HG02970 (cell line): Measurements from ENCODE around the gene PNP.
"Not testable (repeated sequence)": the region's sequence is repeated elsewhere in the genome, so short reads cannot be mapped to it uniquely, and the experiment has no call there.

Experiments
- ATAC-seq: cut with Tn5 transposase; IDR thresholded peaks from one replicate; pipeline ENCODE4 v1.9.1; 2021; ENCODE audit warnings: mild to moderate bottlenecking, moderate library complexity, moderate number of reproducible peaks; ENCODE audit not compliant: unreplicated experiment, low FRiP score

Gene PNP

GRCh38 chr14:20487396-20487725 is 18.2 kb downstream of the PNP start:
- ATAC-seq, result no peak

DNA sequence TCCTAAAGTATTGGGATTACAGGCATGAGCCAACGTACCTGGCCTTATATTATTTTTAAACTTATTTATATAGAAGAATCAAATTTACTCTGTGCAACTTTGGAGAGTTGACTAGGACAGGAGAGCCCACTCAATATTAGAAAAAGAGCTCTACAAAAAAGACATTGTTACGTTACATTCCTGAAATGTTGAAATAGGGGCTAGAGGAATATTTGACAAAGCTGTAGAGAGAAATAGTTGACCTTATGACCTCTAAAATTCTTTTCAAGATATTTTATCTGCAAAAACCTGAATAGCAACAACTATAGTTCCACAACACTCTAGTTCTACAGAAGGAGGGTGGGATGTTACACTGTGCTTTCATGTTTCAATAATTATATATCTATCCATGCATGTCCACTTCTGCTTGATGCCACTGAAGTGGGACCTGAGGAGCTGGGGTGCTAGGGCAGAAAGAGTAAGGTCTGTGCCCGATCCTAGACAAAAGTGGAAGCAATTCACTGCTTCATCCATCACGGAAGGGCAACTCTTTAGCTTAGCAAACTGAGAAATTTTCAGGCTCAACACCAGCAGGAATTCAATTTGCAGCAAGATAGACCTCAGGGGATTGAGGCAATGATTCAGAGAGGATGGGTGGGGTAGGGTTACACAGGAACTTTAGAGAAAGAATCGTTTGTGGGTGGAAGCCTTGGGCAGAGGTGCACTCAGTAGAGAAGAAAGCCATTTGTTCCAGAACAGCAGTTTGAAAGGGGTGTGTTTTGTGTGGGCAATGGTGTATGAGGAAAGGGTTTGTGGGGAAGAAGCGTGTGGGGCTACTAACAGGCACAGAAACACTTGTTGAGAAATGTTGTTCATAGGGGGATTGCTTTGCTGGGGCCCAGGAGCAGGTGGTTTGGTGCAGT is 20.1 kb downstream of the PNP start:
- ATAC-seq, result no peak

- ATAC-seq, result no peak
Observed at GRCh38 chr14:20490563-20490962, 21.4 kb downstream of the PNP start.

DNA sequence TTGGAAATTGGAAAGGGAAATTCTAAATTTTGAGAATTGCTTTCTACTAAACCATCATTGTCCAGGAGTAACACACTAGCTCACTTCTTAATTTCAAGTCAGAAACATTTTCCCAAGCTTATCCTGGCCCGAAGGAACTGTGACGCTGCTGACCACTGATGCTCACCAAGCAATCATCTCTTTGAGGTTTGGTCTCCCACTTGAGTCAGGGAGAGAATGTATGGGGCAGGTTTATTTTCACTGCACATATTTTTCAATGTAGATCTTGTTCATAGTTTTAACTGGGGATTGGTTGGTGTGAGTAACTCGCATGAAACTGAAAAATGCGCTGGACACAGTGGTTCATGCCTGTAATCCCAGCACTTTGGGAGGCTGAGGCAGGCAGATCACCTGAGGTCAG is 23.3 kb downstream of the PNP start:
- no peak for ATAC-seq

DNA sequence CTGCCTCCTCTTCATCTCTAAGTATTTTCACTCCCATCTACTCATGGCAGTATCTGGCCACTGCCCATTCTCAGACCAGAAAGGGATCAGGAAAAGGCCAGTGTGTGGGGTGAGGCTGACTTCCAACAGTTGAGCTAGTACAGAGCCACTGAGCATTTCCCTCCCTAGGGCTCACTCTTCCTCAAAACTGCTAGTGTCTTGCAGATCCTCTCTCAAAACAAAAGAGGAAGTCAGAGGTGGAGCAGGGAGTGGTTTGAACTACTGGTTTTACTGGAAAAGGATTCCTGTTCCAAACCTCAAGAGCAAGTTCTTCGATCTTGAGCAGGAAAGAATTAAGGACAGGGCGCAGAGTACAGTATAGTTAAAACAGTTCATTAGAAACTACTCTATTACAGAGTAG is 24.4 kb downstream of the PNP start:
- ATAC-seq, result no peak

DNA sequence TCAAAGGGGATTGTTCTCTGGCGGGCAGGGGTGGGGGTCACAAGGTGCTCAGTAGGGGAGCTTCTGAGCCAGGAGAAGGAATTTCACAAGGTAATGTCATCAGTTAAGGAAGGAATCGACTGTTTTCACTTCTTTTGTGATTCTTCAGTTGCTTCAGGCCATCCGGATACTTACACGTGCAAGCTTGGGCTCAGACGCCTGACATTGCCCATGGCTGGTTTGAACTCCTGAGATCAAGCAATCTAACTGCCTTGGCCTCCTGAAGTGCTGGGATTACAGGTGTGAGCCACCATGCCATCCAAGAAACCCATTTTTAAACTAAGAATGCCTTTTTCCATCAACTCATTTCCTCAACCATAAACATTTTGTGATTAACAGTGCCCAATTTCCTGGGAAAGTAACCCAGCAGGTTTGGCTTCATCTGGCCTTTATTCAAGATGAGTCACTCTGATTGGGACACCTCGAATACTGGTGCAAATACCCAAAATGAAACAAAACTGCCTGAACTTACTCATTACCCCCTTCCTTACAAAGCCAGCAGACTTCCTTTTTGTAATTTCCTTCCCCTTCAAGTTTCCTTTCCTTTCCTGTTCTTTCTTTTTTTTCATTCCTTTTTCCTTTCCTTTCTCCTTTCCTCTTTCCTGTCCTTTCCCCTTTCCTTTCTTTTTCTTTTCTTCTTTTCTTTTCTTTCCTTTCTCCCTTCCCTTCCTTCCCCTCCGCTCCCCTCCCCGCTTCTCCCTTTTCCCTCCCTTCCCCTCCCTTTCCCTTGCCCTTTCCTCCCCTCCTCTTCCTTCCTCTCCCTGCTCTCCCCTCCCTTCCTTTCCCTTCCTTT is 25.9 kb downstream of the PNP start:
- no peak for ATAC-seq

DNA sequence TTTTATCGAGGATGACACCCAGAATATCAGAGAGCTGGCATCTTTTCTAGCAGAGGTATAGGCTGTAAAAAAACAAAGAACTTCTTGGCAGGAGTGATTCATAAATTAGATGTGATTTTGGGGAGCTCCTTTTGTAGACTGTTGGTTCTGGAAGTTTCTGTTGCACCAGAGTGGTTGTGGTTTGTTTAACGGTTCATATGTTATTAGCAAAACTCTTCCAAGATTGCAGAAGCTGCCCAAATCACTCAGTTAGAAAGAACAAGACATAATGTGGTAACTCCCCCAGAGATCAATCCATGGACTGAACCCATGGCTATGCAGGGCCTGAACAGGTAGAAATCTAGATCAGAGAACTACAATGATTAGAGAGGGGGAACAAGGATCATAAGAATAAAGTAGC is 29.4 kb downstream of the PNP start:
- no peak for ATAC-seq

- no peak for ATAC-seq
Observed at GRCh38 chr14:20499108-20499507, 29.9 kb downstream of the PNP start.

- ATAC-seq, result no peak
Observed at GRCh38 chr14:20499881-20500280, 30.7 kb downstream of the PNP start.

DNA sequence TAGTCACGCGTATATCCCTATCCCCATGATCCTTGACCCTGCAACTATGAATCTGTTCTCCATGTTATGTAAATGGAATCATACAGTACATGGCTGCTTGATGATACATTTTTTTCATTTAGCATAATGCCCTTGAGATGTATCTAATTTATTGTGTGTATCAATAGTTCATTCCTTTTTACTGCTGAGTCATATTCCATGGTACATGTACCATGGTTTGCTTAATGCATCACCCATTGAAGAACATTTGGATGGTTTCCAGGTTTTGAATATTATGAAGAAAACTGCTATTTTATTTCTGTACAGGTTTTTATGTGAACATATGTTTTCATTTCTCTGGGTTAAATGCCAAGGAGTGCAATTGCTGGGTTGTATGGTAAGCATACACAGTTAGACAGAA is 32.1 kb downstream of the PNP start:
- ATAC-seq, result no peak

DNA sequence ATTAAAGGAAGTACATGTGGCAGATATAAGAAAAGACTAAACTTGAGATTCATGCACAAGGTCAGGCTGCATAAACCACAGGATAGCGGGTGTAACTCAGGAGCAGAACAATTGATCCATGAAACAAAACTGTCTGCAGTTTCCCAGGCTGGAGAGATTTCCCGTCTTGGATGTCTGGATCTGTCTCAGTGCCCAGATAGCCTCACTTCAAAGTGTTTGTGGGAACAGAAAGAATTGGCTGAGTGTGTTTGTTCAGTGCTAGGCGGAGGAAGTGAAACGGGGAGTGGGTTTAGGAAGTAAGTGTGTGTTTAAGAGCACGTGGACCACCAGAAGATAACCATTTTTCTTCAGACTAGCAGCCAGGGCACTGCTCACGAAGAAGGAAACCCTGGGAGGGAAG is 34.7 kb downstream of the PNP start:
- no peak for ATAC-seq

DNA sequence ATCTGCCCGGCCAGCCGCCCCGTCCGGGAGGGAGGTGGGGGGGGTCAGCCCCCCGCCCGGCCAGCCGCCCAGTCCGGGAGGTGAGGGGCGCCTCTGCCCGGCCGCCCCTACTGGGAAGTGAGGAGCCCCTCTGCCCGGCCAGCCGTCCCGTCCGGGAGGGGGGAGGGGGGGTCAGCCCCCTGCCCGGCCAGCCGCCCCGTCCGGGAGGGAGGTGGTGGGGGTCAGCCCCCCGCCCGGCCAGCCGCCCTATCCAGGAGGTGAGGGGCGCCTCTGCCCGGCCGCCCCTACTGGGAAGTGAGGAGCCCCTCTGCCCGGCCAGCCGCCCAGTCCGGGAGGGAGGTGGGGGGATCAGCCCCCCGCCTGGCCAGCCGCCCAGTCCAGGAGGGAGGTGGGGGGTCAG is 37.1 kb downstream of the PNP start:
- not testable (repeated sequence) for ATAC-seq

- not testable (repeated sequence) for ATAC-seq
Observed at GRCh38 chr14:20506752-20507151, 37.5 kb downstream of the PNP start.

GRCh38 chr14:20507537-20507936 is 38.3 kb downstream of the PNP start:
- ATAC-seq, result not testable (repeated sequence)

- ATAC-seq, result no peak
Observed at GRCh38 chr14:20508367-20508766, 39.2 kb downstream of the PNP start.

DNA sequence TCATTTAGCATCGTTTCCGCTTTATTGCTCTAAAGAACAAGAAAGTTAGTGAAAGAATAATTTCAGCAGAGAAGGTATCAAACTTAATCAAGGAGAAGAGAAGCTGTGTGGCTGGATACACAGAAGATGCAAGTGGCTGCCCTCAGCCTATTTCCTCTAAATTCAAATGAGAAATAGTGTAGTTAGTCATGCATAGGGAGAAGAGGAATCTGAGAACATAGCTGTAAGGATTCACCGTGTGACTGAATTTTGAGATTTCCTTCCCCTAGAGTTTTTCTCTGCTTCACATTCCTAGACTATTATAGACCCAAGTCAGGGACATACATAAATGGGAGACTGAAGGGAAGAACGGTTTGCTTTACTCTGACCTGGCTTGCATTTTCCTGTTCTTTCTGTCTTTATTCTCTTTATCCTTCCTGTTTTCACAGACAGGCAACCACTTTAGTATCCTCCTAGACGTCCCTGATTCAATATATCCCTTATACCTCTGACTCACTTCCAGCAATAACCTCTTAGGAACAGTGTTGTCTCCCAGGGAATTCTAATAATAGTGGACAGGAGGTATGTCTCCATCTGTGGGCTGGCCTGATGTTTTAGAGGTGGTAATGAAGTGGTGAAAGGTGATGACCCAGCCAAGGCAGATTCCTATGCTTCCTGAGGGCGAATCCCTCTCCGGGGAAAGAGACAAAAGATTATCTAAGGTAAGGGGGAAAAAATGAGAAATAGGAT is 43.1 kb downstream of the PNP start:
- no peak for ATAC-seq

- no peak for ATAC-seq
Observed at GRCh38 chr14:20515846-20516245, 46.6 kb downstream of the PNP start.

DNA sequence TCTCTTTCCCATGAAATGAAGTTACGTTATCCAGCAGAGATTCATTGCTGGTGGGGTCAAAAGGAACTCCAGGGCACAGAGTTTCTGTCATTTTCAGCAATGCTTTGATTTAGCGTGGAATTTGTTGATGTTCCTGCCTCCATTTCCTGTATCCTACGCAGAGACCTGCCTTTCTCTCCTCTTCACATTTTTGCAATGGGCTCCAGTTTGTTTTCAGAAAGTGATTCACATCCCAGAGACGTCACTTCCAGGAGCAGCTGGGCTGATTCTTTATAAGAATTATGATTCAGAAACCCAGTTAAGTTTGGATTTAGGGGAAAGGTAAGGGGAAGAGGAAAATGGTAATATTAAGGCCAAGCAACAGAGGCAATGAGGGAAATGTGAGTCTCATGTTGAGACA is 47.7 kb downstream of the PNP start:
- ATAC-seq, result no peak

DNA sequence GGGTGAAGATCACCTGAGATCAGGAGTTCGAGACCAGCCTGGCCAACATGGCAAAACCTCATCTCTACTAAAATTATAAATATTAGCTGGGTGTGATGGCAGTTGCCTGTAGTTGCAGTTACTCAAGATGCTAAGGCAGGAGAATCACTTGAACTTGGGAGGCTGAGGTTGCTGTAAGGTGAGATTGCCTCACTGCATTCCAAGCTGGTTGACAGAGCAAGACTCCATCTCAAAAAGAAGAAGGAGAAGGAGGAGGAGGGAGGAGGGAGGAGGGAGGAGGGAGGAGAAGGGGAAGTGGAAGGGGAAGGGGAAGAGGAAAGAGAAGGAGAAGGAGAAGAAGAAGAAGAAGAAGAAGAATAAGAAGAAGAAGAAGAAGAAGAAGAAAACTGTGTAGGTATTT is 53.1 kb downstream of the PNP start:
- ATAC-seq, result no peak

GRCh38 chr14:20524027-20524426 is 54.8 kb downstream of the PNP start:
- no peak for ATAC-seq
